K562 (cell line): Measurements from ENCODE around the gene LTA. TPM values are rescaled to one million over a fixed set of nuclear protein-coding genes. Genes with fewer than 3 reads are reported as not detected.
A peak's percentile ranks its signal among the peaks of the same experiment; 100 is the strongest.

Experiments used
- CBFA2T2 ChIP-seq: fragments of 450-650 bp; conservative IDR thresholded peaks from 2 replicates; pipeline ENCODE4 v1.6.1; 2017; ENCODE audit warnings: mild to moderate bottlenecking
- E2F3 ChIP-seq: fragments of 250-450 bp; sonication (Bioruptor Pico); IDR thresholded peaks from 2 replicates; pipeline ENCODE4 v1.4.0; 2020; ENCODE audit warnings: mild to moderate bottlenecking
- GABPB2 ChIP-seq: fragments of 250-450 bp; sonication (Bioruptor Pico); conservative IDR thresholded peaks from 2 replicates; pipeline ENCODE4 v1.5.1; 2021; ENCODE audit warnings: mild to moderate bottlenecking
- MAX ChIP-seq: sonication (generic); formaldehyde crosslinking; IDR thresholded peaks from 2 replicates; pipeline ENCODE4 v1.9.0; 2022; ENCODE audit warnings: mild to moderate bottlenecking, missing genetic modification reagents
- PHF8 ChIP-seq: fragments of 200-600 bp; sonication (generic); IDR thresholded peaks from 2 replicates; pipeline ENCODE4 v1.6.1; 2012; ENCODE audit warnings: mixed run types, mild to moderate bottlenecking, inconsistent platforms, low read length, moderate library complexity, borderline replicate concordance
- RAD21 ChIP-seq, 2 experiments: fragments of 250-450 bp in 1 of 2; fragments of 450-650 bp in 1 of 2; sonication (Bioruptor Pico) in 1 of 2; formaldehyde crosslinking in 1 of 2; IDR thresholded peaks in 1 of 2; conservative IDR thresholded peaks in 1 of 2; 2 replicates each; pipeline versions ENCODE4 v1.4.0 to v1.8.0; 2020 to 2022; ENCODE audit warnings: mild to moderate bottlenecking in 2 of 2, moderate library complexity in 1 of 2
- RBM17 ChIP-seq: fragments of 200-400 bp; formaldehyde crosslinking; IDR thresholded peaks from 2 replicates; pipeline ENCODE4 v1.6.1; 2017; ENCODE audit warnings: low read depth, mild to moderate bottlenecking, low read length, borderline replicate concordance
- TRIM24 ChIP-seq, 2 experiments: fragments of 450-650 bp; IDR thresholded peaks; 2 replicates each; pipeline ENCODE4 v1.6.1; 2016
- ZC3H11A ChIP-seq: IDR thresholded peaks from 2 replicates; pipeline ENCODE4 v1.6.1; 2012; ENCODE audit warnings: low read depth, low read length, improper control_type of control experiment
- ZNF449 ChIP-seq: fragments of 250-450 bp; sonication (Bioruptor Pico); IDR thresholded peaks from 2 replicates; pipeline ENCODE4 v1.8.0; 2022; ENCODE audit warnings: moderate library complexity, mild to moderate bottlenecking, inconsistent platforms
- ZNF740 ChIP-seq, 3 experiments: fragments of 200-800 bp in 1 of 3; sonication (Bioruptor generic) in 1 of 3; sonication (generic) in 1 of 3; formaldehyde crosslinking in 1 of 3; IDR thresholded peaks; 2 replicates each; pipeline versions ENCODE4 v1.6.1 to v1.8.0; 2016 to 2022; ENCODE audit warnings: mild to moderate bottlenecking in 2 of 3, missing compliant biosample characterization in 2 of 3, missing genetic modification characterization in 2 of 3, missing genetic modification reagents in 1 of 3
- polyA plus RNA-seq, 8 experiments: library from polyadenylated mRNA; depleted of rRNA in 4 of 8; stranded (reverse) in 5 of 8; unstranded in 3 of 8; fragments of >200 nt; fragmentation: Nextera tagmentation in 2 of 8; fragmentation: Illumina TruSeq in 1 of 8; extraction: Ambion mirVana in 2 of 8; extraction: Trizol in 1 of 8; gene quantifications; 2 replicates each; pipeline versions ENCODE4 v1.2.1 to v1.2.3, GENCODE V29; 2011 to 2014; ENCODE audit warnings: inconsistent platforms in 1 of 8, missing spikeins in 1 of 8
- total RNA-seq, 7 experiments: library from RNA; depleted of rRNA in 6 of 7; stranded (reverse); fragments of >200 nt in 6 of 7; fragmentation: Illumina TruSeq in 2 of 7; extraction: Trizol in 2 of 7; gene quantifications; 2 replicates each; pipeline versions ENCODE4 v1.2.1 to v1.2.3, GENCODE V29; 2011 to 2021; ENCODE audit warnings: low replicate concordance in 1 of 7
- TF ChIP-seq, protein P1 (sequence below): IDR thresholded peaks from 2 replicates; pipeline ENCODE4 v1.6.1; 2014; ENCODE audit warnings: antibody characterized with exemption
- TF ChIP-seq, protein P2 (sequence below): sonication (generic); formaldehyde crosslinking; IDR thresholded peaks from 2 replicates; pipeline ENCODE4 v1.8.1; 2023; ENCODE audit warnings: mild to moderate bottlenecking, missing genetic modification reagents
- TF ChIP-seq, protein P3 (sequence below), 2 experiments: IDR thresholded peaks; 2 replicates each; pipeline ENCODE4 v1.6.1; 2012; ENCODE audit warnings: improper control_type of control experiment in 2 of 2, low read depth in 2 of 2, low read length in 2 of 2, borderline replicate concordance in 1 of 2

LTA gene
- total and polyA plus RNA-seq, 9 of the 15 experiments (the other 6 are each of a cell fraction or from before 2014, with no cell fraction given) = 0.80 TPM; not detected in 8

DNA sequence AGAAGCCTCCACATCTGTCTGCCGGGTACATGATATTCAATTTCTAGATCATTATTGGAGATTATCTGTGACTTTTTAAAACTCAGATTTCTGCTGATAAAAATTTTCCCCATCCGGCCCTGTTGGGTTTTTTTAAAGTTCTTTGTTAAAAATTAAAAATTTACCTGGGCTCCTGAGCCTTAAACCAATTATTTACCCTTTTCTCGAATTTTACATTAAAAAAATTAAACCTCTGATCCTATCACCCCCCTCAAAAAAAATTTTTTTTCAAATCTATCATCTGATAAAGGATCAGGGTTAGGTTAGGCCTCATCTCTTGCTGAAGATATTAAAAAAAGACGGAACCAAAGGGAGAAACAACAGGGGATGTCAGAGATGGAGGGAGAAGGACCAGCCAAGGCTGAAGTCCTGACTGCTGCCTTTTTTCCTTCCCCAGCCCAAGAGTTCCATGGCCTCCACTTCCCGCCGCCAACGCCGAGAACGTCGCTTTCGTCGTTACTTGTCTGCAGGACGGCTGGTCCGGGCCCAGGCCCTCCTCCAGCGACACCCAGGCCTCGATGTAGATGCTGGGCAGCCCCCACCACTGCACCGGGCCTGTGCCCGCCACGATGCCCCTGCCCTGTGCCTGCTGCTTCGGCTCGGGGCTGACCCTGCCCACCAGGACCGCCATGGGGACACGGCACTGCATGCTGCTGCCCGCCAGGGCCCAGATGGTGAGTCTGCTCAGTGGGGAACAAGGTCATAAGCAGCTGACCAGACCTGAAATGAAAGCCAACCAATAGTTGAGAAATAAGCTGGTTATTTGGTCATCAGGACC is 24.2 kb upstream of the LTA start (continued):
- TF ChIP-seq, protein P1, sequence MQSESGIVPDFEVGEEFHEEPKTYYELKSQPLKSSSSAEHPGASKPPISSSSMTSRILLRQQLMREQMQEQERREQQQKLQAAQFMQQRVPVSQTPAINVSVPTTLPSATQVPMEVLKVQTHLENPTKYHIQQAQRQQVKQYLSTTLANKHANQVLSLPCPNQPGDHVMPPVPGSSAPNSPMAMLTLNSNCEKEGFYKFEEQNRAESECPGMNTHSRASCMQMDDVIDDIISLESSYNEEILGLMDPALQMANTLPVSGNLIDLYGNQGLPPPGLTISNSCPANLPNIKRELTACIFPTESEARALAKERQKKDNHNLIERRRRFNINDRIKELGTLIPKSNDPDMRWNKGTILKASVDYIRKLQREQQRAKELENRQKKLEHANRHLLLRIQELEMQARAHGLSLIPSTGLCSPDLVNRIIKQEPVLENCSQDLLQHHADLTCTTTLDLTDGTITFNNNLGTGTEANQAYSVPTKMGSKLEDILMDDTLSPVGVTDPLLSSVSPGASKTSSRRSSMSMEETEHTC = no peak
- TF ChIP-seq ZNF740 (CRISPR knock-in tag; IDR thresholded peaks at IDR 0.05) (no peak), ZNF740 (tag; IDR thresholded peaks at IDR 0.05) (peak in 1 of 2 experiments; percentile 84; a peak in 1 of 4 replicates), GABPB2 (CRISPR knock-in tag) (no peak), ZC3H11A (no peak), E2F3 (CRISPR knock-in tag) (0 out of 2 replicates have a peak, but pooled peaks have one; percentile 56), PHF8 (no peak; the same call in 1 of the 2 replicates), RAD21 (CRISPR knock-in tag; conservative IDR thresholded peaks at IDR 0.05 in 1 of 2, IDR thresholded peaks at IDR 0.05 in 1 of 2) (no peak), RBM17 (no peak), MAX (CRISPR knock-in tag) (peak; percentile 90), TRIM24 (IDR thresholded peaks at IDR 0.05) (no peak), ZNF449 (CRISPR knock-in tag) (no peak), CBFA2T2 (no peak)
- TF ChIP-seq, protein P2, sequence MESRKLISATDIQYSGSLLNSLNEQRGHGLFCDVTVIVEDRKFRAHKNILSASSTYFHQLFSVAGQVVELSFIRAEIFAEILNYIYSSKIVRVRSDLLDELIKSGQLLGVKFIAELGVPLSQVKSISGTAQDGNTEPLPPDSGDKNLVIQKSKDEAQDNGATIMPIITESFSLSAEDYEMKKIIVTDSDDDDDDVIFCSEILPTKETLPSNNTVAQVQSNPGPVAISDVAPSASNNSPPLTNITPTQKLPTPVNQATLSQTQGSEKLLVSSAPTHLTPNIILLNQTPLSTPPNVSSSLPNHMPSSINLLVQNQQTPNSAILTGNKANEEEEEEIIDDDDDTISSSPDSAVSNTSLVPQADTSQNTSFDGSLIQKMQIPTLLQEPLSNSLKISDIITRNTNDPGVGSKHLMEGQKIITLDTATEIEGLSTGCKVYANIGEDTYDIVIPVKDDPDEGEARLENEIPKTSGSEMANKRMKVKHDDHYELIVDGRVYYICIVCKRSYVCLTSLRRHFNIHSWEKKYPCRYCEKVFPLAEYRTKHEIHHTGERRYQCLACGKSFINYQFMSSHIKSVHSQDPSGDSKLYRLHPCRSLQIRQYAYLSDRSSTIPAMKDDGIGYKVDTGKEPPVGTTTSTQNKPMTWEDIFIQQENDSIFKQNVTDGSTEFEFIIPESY (CRISPR knock-in tag) = 0 out of 2 replicates have a peak, but pooled peaks have one; percentile 34
- TF ChIP-seq, protein P3, sequence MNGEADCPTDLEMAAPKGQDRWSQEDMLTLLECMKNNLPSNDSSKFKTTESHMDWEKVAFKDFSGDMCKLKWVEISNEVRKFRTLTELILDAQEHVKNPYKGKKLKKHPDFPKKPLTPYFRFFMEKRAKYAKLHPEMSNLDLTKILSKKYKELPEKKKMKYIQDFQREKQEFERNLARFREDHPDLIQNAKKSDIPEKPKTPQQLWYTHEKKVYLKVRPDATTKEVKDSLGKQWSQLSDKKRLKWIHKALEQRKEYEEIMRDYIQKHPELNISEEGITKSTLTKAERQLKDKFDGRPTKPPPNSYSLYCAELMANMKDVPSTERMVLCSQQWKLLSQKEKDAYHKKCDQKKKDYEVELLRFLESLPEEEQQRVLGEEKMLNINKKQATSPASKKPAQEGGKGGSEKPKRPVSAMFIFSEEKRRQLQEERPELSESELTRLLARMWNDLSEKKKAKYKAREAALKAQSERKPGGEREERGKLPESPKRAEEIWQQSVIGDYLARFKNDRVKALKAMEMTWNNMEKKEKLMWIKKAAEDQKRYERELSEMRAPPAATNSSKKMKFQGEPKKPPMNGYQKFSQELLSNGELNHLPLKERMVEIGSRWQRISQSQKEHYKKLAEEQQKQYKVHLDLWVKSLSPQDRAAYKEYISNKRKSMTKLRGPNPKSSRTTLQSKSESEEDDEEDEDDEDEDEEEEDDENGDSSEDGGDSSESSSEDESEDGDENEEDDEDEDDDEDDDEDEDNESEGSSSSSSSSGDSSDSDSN (IDR thresholded peaks at IDR 0.05; ENCODE audit: borderline replicate concordance in 1 of 2, low read depth in 2 of 2, low read length in 2 of 2) = peak in 1 of 2 experiments; percentile 26; a peak in 1 of 4 replicates
